HCT116 (cell line): Measurements from ENCODE around the gene RARB. TPM values are rescaled to one million over a fixed set of nuclear protein-coding genes. Genes with fewer than 3 reads are reported as not detected.

Experiments
- ATAC-seq: fragments of 200-7000 bp; cut with Tn5 transposase; 2 replicates; pipeline ENCODE4 v1.9.1; 2020; ENCODE audit warnings: mild to moderate bottlenecking, moderate library complexity
- BruUV-seq: library from RNA; stranded (reverse); fragments of 400-500 nt; replicated peaks from 2 replicates; lab custom pipeline; 2021; lab: Mats Ljungman, UMichigan
- CTCF ChIA-PET: fragments of 300-600 bp; sonication (Branson Sonifier 250); formaldehyde crosslinking; loops from one replicate; lab custom pipeline; 2021; ENCODE audit warnings: antibody characterized with exemption; lab: Charles Lee
- POLR2A ChIA-PET: fragments of 300-600, 350-600 bp; sonication (Branson Sonifier 250); formaldehyde crosslinking; loops from one replicate; lab custom pipeline; 2021; ENCODE audit warnings: antibody characterized with exemption; lab: Charles Lee
- RAD21 ChIA-PET, 2 experiments: fragments of 300-600 bp; sonication (Branson Sonifier 250); formaldehyde crosslinking; loops; one replicate each; lab custom pipeline; 2023; ENCODE audit warnings: low total read pairs in 2 of 2; ENCODE audit not compliant: uncharacterized antibody in 2 of 2, unreplicated experiment in 2 of 2, low non-redundant PET in 1 of 2; lab: Charles Lee
- DNase-seq: peaks from one replicate; pipeline ENCODE4 v3.0.0-alpha.2; 2010; ENCODE audit warnings: low read depth, low spot score
- H2AFZ ChIP-seq: fragments of 200-600 bp; shearing (Covaris generic), sonication (generic); 2 replicates; pipeline ENCODE4 v1.6.1; 2017; ENCODE audit warnings: low read depth, mixed run types, mixed read lengths, antibody characterized with exemption, low read length; ENCODE audit not compliant: poor library complexity, severe bottlenecking
- H3K27ac ChIP-seq: 2 replicates; pipeline ENCODE4 v1.5.1; 2012; ENCODE audit warnings: low read depth, low read length
- H3K27me3 ChIP-seq: fragments of 200-600 bp; sonication (generic); 2 replicates; pipeline ENCODE4 v1.6.1; 2016; ENCODE audit warnings: mixed run types, low read length, mixed read lengths; ENCODE audit not compliant: insufficient read depth
- H3K36me3 ChIP-seq, 2 experiments: fragments of 200-500 bp in 1 of 2; fragments of 200-600 bp in 1 of 2; sonication (Bioruptor generic) in 1 of 2; sonication (generic) in 1 of 2; 2 replicates each; pipeline versions ENCODE4 v1.5.1 to v1.6.1; 2014 to 2016; ENCODE audit warnings: low read length in 2 of 2, inconsistent platforms in 1 of 2, mixed read lengths in 1 of 2, mixed run types in 1 of 2; ENCODE audit not compliant: insufficient read depth in 2 of 2, control insufficient read depth in 1 of 2
- H3K4me1 ChIP-seq, 2 experiments: fragments of 200-600 bp in 1 of 2; sonication (generic) in 1 of 2; 2 replicates each; pipeline versions ENCODE4 v1.5.1 to v1.6.1; 2012 to 2017; ENCODE audit warnings: low read length in 2 of 2, inconsistent platforms in 1 of 2, mild to moderate bottlenecking in 1 of 2, mixed read lengths in 1 of 2, mixed run types in 1 of 2, moderate library complexity in 1 of 2; ENCODE audit not compliant: insufficient read depth in 2 of 2, control insufficient read depth in 1 of 2
- H3K4me2 ChIP-seq: fragments of 200-600 bp; sonication (generic); 2 replicates; pipeline ENCODE4 v1.6.1; 2017; ENCODE audit warnings: mixed run types, low read length, mixed read lengths
- H3K4me3 ChIP-seq, 2 experiments: fragments of 200-600 bp in 1 of 2; sonication (generic) in 1 of 2; replicated peaks in 1 of 2; 2 replicates each; pipeline ENCODE4 v1.5.1; 2011 to 2016; ENCODE audit warnings: low read length in 2 of 2, control low read depth in 1 of 2, low read depth in 1 of 2, mild to moderate bottlenecking in 1 of 2, mixed read lengths in 1 of 2, mixed run types in 1 of 2
- H3K79me2 ChIP-seq: fragments of 200-600 bp; sonication (generic); 2 replicates; pipeline ENCODE4 v1.6.1; 2017; ENCODE audit warnings: mild to moderate bottlenecking, mixed run types, low read length, moderate library complexity, mixed read lengths; ENCODE audit not compliant: insufficient read depth
- H3K9ac ChIP-seq: fragments of 200-600 bp; sonication (generic); 2 replicates; pipeline ENCODE4 v1.6.1; 2016; ENCODE audit warnings: low read length, mixed read lengths
- H3K9me2 ChIP-seq: fragments of 200-600 bp; sonication (generic), shearing (Covaris generic); 2 replicates; pipeline ENCODE4 v1.6.1; 2017; ENCODE audit warnings: mixed run types, mild to moderate bottlenecking, moderate library complexity; ENCODE audit not compliant: insufficient read depth
- H3K9me3 ChIP-seq, 2 experiments: fragments of 200-500 bp in 1 of 2; fragments of 200-600 bp in 1 of 2; sonication (Bioruptor generic) in 1 of 2; sonication (generic) in 1 of 2; 2 replicates each; pipeline ENCODE4 v1.6.1; 2014 to 2017; ENCODE audit warnings: low read length in 2 of 2, mixed read lengths in 2 of 2, inconsistent platforms in 1 of 2, low read depth in 1 of 2, mild to moderate bottlenecking in 1 of 2, mixed run types in 1 of 2, moderate library complexity in 1 of 2; ENCODE audit not compliant: control insufficient read depth in 1 of 2, insufficient read depth in 1 of 2
- H4K20me1 ChIP-seq: fragments of 200-600 bp; sonication (generic), shearing (Covaris generic); 2 replicates; pipeline ENCODE4 v1.6.1; 2017; ENCODE audit warnings: mixed run types, mild to moderate bottlenecking, moderate library complexity; ENCODE audit not compliant: insufficient read depth
- CBX3 ChIP-seq: IDR thresholded peaks from 2 replicates; pipeline ENCODE4 v1.6.1; 2012; ENCODE audit warnings: low read depth
- CEBPB ChIP-seq: IDR thresholded peaks from 2 replicates; pipeline ENCODE4 v1.6.1; 2012; ENCODE audit warnings: low read depth
- EGR1 ChIP-seq: IDR thresholded peaks from 2 replicates; pipeline ENCODE4 v1.6.1; 2012; ENCODE audit warnings: low read depth
- ELF1 ChIP-seq: IDR thresholded peaks from 2 replicates; pipeline ENCODE4 v1.6.1; 2012; ENCODE audit warnings: low read depth, borderline replicate concordance
- EZH2 ChIP-seq: fragments of 200-600 bp; sonication (generic); IDR thresholded peaks from 2 replicates; pipeline ENCODE4 v1.6.1; 2017; ENCODE audit warnings: antibody characterized with exemption, mixed run types
- EZH2phosphoT487 ChIP-seq: fragments of 200-600 bp; IDR thresholded peaks from 2 replicates; pipeline ENCODE4 v1.6.1; 2018; ENCODE audit warnings: antibody characterized with exemption, borderline replicate concordance
- FOSL1 ChIP-seq: IDR thresholded peaks from 2 replicates; pipeline ENCODE4 v1.6.1; 2012; ENCODE audit warnings: low read depth
- JUND ChIP-seq: IDR thresholded peaks from 2 replicates; pipeline ENCODE4 v1.6.1; 2012
- POLR2A ChIP-seq: IDR thresholded peaks from 2 replicates; pipeline ENCODE4 v1.7.0; 2011; ENCODE audit warnings: borderline replicate concordance; ENCODE audit not compliant: insufficient read depth, insufficient read length; ENCODE audit errors: extremely low read depth
- RAD21 ChIP-seq: IDR thresholded peaks from 2 replicates; pipeline ENCODE4 v1.6.1; 2012; ENCODE audit warnings: low read depth, mild to moderate bottlenecking
- SRF ChIP-seq: IDR thresholded peaks from 2 replicates; pipeline ENCODE4 v1.6.1; 2012; ENCODE audit warnings: low read depth
- TCF7L2 ChIP-seq: IDR thresholded peaks from 2 replicates; pipeline ENCODE4 v1.7.0; 2011; ENCODE audit warnings: borderline replicate concordance, inconsistent platforms; ENCODE audit not compliant: insufficient read depth, insufficient read length; ENCODE audit errors: extremely low read depth
- YY1 ChIP-seq: IDR thresholded peaks from 2 replicates; pipeline ENCODE4 v1.6.1; 2011; ENCODE audit warnings: low read length, low read depth, moderate library complexity, mild to moderate bottlenecking; ENCODE audit not compliant: insufficient replicate concordance; ENCODE audit errors: extremely low read depth
- ZFX ChIP-seq: fragments of 450-650 bp; IDR thresholded peaks from 2 replicates; pipeline ENCODE4 v1.6.1; 2017
- intact Hi-C: fragments of 100-400 bp; cut with micrococcal nuclease; formaldehyde crosslinking; loops from 2 replicates; pipeline ENCODE4 v1.10.0; 2022
- total RNA-seq: library from RNA; stranded (reverse); gene quantifications from one replicate; pipeline ENCODE4 v1.2.1, GENCODE V29; 2021; ENCODE audit not compliant: unreplicated experiment
- TF ChIP-seq, protein P1 (sequence below): IDR thresholded peaks from 2 replicates; pipeline ENCODE4 v1.6.1; 2012; ENCODE audit warnings: low read depth
- TF ChIP-seq, protein P2 (sequence below), 3 experiments: fragments of 200-600 bp in 1 of 3; sonication (generic) in 1 of 3; IDR thresholded peaks in 2 of 3; conservative IDR thresholded peaks in 1 of 3; 2 replicates each; pipeline ENCODE4 v1.5.1; 2012 to 2017; ENCODE audit warnings: low read depth in 2 of 3, low read length in 2 of 3, antibody characterized with exemption in 1 of 3, borderline replicate concordance in 1 of 3, control low read depth in 1 of 3, mild to moderate bottlenecking in 1 of 3, mixed read lengths in 1 of 3, mixed run types in 1 of 3, moderate library complexity in 1 of 3; ENCODE audit not compliant: insufficient read depth in 1 of 3

Gene RARB
- total RNA-seq, 1 experiment from 2014 or later, result not detected

DNA sequence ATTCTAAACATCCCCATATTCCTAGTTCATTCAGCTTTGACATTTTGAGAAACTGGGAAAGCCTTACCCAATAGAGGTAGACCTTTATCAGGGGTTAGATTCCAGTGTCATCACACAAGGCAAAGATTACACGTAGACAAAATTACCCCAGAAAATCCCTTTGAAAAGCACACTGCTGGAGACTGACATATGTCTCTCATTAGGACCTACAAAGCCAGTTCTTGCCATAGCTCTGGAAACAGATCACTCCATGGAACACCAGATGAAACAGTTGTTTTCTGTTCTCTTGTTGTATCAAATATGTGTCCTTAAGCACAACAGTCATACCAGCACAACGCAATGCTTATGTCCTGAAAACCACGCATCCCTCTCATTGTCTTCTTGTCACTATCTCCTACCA is 44.7 kb downstream of the RARB start:
- Histone ChIP-seq H4K20me1 (no peaks in the 10 kb centered on the region), H3K9me3 (no peaks in the 10 kb centered on the region), H3K9ac (no peak overlapping the region), H3K4me3 (no peak overlapping the region), H3K27me3 (peaks cover 45% of the 10 kb centered on the region), H3K4me2 (no peak overlapping the region), H3K27ac (no peak overlapping the region), H3K36me3 (no peaks in the 10 kb centered on the region), H3K9me2 (no peaks in the 10 kb centered on the region), H3K79me2 (no peaks in the 10 kb centered on the region), H3K4me1 (no peaks in the 10 kb centered on the region), H2AFZ (no peak overlapping the region)
- no peak for DNase-seq
- intact Hi-C loops, result no loop called here
- CTCF ChIA-PET, result no interaction called here
- POLR2A ChIA-PET, result no interaction called here
- no TSS peak for BruUV-seq
- TF ChIP-seq CBX3, result no peak
- TF ChIP-seq ELF1, result no peak
- TF ChIP-seq, protein P1, sequence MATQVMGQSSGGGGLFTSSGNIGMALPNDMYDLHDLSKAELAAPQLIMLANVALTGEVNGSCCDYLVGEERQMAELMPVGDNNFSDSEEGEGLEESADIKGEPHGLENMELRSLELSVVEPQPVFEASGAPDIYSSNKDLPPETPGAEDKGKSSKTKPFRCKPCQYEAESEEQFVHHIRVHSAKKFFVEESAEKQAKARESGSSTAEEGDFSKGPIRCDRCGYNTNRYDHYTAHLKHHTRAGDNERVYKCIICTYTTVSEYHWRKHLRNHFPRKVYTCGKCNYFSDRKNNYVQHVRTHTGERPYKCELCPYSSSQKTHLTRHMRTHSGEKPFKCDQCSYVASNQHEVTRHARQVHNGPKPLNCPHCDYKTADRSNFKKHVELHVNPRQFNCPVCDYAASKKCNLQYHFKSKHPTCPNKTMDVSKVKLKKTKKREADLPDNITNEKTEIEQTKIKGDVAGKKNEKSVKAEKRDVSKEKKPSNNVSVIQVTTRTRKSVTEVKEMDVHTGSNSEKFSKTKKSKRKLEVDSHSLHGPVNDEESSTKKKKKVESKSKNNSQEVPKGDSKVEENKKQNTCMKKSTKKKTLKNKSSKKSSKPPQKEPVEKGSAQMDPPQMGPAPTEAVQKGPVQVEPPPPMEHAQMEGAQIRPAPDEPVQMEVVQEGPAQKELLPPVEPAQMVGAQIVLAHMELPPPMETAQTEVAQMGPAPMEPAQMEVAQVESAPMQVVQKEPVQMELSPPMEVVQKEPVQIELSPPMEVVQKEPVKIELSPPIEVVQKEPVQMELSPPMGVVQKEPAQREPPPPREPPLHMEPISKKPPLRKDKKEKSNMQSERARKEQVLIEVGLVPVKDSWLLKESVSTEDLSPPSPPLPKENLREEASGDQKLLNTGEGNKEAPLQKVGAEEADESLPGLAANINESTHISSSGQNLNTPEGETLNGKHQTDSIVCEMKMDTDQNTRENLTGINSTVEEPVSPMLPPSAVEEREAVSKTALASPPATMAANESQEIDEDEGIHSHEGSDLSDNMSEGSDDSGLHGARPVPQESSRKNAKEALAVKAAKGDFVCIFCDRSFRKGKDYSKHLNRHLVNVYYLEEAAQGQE, result no peak
- TF ChIP-seq TCF7L2, result no peak
- no peak for TF ChIP-seq EZH2
- no peak for TF ChIP-seq EGR1
- no peak for ATAC-seq
- RAD21 ChIA-PET, result no interaction called here

DNA sequence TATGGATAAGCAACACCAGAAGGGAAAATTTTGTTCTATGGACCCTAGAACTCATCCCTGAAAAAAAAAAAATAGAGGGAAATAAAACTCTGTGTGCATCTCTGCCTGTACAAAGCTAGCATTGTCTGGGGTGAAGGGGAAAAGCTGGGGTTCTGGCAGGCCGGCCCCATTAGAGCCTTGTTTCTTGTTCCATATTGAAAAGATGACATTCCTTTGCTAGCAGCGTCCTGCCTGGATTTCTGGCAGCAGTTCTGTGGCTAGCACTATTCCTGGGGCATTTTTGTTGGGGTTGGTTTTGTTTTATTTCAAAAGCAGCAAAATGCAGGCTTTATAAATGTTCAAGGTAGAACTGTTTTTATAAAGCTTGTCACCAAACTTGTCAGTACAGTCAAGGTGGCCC is 45.2 kb downstream of the RARB start:
- Histone ChIP-seq H3K79me2 (no peaks in the 10 kb centered on the region), H3K9ac (no peak overlapping the region), H3K4me2 (no peak overlapping the region), H3K9me3 (no peaks in the 10 kb centered on the region), H2AFZ (no peak overlapping the region), H3K4me3 (no peak overlapping the region), H3K9me2 (no peaks in the 10 kb centered on the region), H3K27ac (no peak overlapping the region), H4K20me1 (no peaks in the 10 kb centered on the region), H3K4me1 (no peaks in the 10 kb centered on the region), H3K27me3 (peaks cover 45% of the 10 kb centered on the region), H3K36me3 (no peaks in the 10 kb centered on the region)
- ATAC-seq, result no peak
- POLR2A ChIA-PET, result no interaction called here
- TF ChIP-seq FOSL1 (no peak), EZH2phosphoT487 (no peak), POLR2A (no peak), SRF (no peak), ZFX (no peak), RAD21 (no peak), TCF7L2 (no peak), YY1 (no peak), CEBPB (no peak), JUND (no peak)
- TF ChIP-seq, protein P2, sequence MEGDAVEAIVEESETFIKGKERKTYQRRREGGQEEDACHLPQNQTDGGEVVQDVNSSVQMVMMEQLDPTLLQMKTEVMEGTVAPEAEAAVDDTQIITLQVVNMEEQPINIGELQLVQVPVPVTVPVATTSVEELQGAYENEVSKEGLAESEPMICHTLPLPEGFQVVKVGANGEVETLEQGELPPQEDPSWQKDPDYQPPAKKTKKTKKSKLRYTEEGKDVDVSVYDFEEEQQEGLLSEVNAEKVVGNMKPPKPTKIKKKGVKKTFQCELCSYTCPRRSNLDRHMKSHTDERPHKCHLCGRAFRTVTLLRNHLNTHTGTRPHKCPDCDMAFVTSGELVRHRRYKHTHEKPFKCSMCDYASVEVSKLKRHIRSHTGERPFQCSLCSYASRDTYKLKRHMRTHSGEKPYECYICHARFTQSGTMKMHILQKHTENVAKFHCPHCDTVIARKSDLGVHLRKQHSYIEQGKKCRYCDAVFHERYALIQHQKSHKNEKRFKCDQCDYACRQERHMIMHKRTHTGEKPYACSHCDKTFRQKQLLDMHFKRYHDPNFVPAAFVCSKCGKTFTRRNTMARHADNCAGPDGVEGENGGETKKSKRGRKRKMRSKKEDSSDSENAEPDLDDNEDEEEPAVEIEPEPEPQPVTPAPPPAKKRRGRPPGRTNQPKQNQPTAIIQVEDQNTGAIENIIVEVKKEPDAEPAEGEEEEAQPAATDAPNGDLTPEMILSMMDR (IDR thresholded peaks at IDR 0.05 in 2 of 3, conservative IDR thresholded peaks at IDR 0.05 in 1 of 3; ENCODE audit: borderline replicate concordance in 1 of 3, insufficient read depth in 1 of 3, low read depth in 2 of 3, low read length in 2 of 3), result no peak
- RAD21 ChIA-PET, result no interaction called here
- intact Hi-C loops, result no loop called here
- no peak for DNase-seq
- CTCF ChIA-PET, result no interaction called here
- no TSS peak for BruUV-seq
